Left ventricle myocardium inferior (tissue), 1 donor: Measurements from ENCODE around the gene IL2RG. TPM values are rescaled to one million over a fixed set of nuclear protein-coding genes. Genes with fewer than 3 reads are reported as not detected.

Source experiments
- DNase-seq: peaks from one replicate; pipeline ENCODE4 v3.0.0-alpha.2; 2020
- H3K27ac ChIP-seq: fragments of 200-600 bp; replicated peaks from 2 replicates; pipeline ENCODE4 v1.8.0; 2021
- H3K27me3 ChIP-seq: fragments of 200-600 bp; 2 replicates; pipeline ENCODE4 v1.8.0; 2021; ENCODE audit warnings: low read depth
- H3K36me3 ChIP-seq: fragments of 200-600 bp; 2 replicates; pipeline ENCODE4 v1.8.0; 2021
- H3K4me1 ChIP-seq: fragments of 200-600 bp; 2 replicates; pipeline ENCODE4 v1.8.0; 2021
- H3K4me3 ChIP-seq: fragments of 200-600 bp; 2 replicates; pipeline ENCODE4 v1.8.0; 2021; ENCODE audit warnings: mild to moderate bottlenecking, moderate library complexity
- H3K9me3 ChIP-seq: fragments of 200-600 bp; replicated peaks from 2 replicates; pipeline ENCODE4 v1.8.0; 2021
- CTCF ChIP-seq: fragments of 200-600 bp; IDR thresholded peaks from 2 replicates; pipeline ENCODE4 v1.8.0; 2021; ENCODE audit warnings: antibody characterized with exemption, mild to moderate bottlenecking, borderline replicate concordance
- intact Hi-C: fragments of 100-400 bp; cut with micrococcal nuclease; formaldehyde crosslinking; loops from one replicate; pipeline ENCODE4 v1.11.0; 2022
- long read RNA-seq: library from polyadenylated mRNA; unstranded; transcript quantifications from one replicate; pipeline ENCODE4 v2.0.0, GENCODE V29; 2021
- total RNA-seq: library from RNA; stranded (reverse); fragmentation: NEBNext Ultra II Directional; extraction: Animal tissue kit (Norgen Biotek cat#: 25700); gene quantifications from one replicate; pipeline ENCODE4 v1.2.1, GENCODE V29; 2021
- donor health status: DM: no; HTN: yes; CAD: no; lungs with severe emphysema.

IL2RG gene
- 0.99 TPM for total RNA-seq
- long read RNA-seq, result 0 reads

- intact Hi-C loops, result no loop called here
- no peaks in the 10 kb centered on the region for H3K27me3 ChIP-seq
- no peaks in the 10 kb centered on the region for H3K9me3 ChIP-seq
- no peak within 1 kb of the TSS for H3K4me3 ChIP-seq
- H3K4me1 ChIP-seq, result no peaks in the 10 kb centered on the region
- H3K27ac ChIP-seq, result no peak within 1 kb of the TSS
- DNase-seq, result no peak
- TF ChIP-seq CTCF, result no peak
- H3K36me3 ChIP-seq, result no peaks in the 10 kb centered on the region
These were observed at the start of gene IL2RG for GRCh38 chrX:71111141-71111843. Gene IL2RG (minus strand): TSS chrX:71111577. CDS start chrX:71111539, 38 bp downstream.

DNA sequence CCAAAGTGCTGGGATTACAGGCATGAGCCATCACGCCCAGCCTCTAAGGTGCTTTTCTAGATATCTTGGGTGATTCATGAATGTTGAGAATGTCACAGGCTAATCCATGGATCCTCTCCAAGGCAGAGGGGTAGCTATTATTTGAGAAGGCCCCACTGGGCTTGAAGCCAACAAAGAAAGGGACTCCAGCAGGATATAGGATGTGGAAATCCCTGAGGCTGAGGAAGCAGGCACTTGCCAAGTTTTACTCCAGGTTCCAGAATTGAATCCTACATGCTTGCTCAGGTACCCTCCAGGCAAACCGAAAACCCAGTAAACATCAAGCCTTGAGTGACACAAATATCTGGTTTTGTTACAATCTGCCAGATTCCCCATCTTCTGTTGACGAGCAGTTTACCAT, 49.1 kb upstream of the IL2RG start:
- Histone ChIP-seq H3K4me1 (no peaks in the 10 kb centered on the region), H3K4me3 (no peak overlapping the region), H3K9me3 (no peaks in the 10 kb centered on the region), H3K27me3 (no peaks in the 10 kb centered on the region), H3K27ac (no peak overlapping the region), H3K36me3 (no peaks in the 10 kb centered on the region)
- intact Hi-C loops, result no loop called here
- no peak for DNase-seq
- TF ChIP-seq CTCF, result no peak

DNA sequence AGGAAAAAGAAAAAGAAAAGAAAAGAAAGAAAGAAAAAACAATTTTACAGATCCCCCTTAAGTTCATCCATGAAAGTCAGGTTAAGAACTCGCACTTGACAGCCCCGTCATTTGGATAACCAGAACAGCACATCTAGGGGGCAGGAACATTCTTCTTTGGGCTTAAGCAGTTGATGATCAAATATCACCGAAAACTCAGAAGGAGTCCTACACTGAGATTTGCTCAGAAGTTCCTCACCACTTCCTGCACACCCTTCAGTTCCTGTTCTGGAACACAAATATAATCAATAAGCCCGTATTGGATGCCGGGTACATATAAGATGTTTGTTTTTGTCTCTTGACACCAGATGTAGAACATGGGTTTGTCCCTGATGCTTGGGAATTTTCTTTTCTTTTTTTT, 48.0 kb upstream of the IL2RG start:
- Histone ChIP-seq H3K27me3 (no peaks in the 10 kb centered on the region), H3K4me1 (no peaks in the 10 kb centered on the region), H3K4me3 (no peak overlapping the region), H3K36me3 (no peaks in the 10 kb centered on the region), H3K9me3 (no peaks in the 10 kb centered on the region), H3K27ac (no peak overlapping the region)
- no peak for DNase-seq
- TF ChIP-seq CTCF, result no peak
- intact Hi-C loops, result no loop called here

- Histone ChIP-seq H3K27ac (no peak overlapping the region), H3K27me3 (no peaks in the 10 kb centered on the region), H3K4me3 (no peak overlapping the region), H3K4me1 (no peaks in the 10 kb centered on the region), H3K36me3 (no peaks in the 10 kb centered on the region), H3K9me3 (no peaks in the 10 kb centered on the region)
- intact Hi-C loops, result no loop called here
- no peak for DNase-seq
- no peak for TF ChIP-seq CTCF
These were observed 47.2 kb upstream of the IL2RG start for GRCh38 chrX:71158603-71159002.

DNA sequence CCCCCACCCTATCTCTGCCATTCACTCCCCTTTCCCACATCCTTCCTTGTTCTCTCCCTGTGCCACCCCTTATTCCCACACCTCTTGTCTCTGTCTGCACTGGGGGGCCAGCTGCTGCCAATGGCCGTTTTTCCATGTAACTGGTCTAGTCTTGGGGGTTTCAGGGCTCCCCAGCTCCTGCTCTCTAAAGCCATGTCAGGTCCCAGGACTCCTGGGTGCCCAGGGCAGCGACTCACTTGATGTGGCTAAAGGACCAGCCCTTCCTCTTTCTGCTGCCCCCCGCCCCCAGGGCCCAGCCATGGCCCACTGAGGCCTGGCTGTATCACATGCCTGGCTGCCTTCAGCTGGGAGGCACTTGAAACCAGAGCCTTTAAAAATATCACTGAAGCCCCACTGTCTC, 43.3 kb upstream of the IL2RG start:
- DNase-seq, result no peak
- intact Hi-C loops, result no loop called here

More for the DNA sequence above, 43.3 kb upstream of the IL2RG start:
- TF ChIP-seq CTCF, result no peak
- Histone ChIP-seq H3K27ac (no peak overlapping the region), H3K27me3 (no peaks in the 10 kb centered on the region), H3K4me3 (no peak overlapping the region), H3K4me1 (no peaks in the 10 kb centered on the region), H3K36me3 (no peaks in the 10 kb centered on the region), H3K9me3 (no peaks in the 10 kb centered on the region)
